Measurements from ENCODE around the gene SLC10A6. TPM values are rescaled to one million over a fixed set of nuclear protein-coding genes. Genes with fewer than 3 reads are reported as not detected.

Gene SLC10A6
- total and polyA plus RNA-seq, 10 of the 15 experiments (the other 5 are each of a cell fraction or from before 2014, with no cell fraction given) = 0.05 TPM; not detected in 9

DNA sequence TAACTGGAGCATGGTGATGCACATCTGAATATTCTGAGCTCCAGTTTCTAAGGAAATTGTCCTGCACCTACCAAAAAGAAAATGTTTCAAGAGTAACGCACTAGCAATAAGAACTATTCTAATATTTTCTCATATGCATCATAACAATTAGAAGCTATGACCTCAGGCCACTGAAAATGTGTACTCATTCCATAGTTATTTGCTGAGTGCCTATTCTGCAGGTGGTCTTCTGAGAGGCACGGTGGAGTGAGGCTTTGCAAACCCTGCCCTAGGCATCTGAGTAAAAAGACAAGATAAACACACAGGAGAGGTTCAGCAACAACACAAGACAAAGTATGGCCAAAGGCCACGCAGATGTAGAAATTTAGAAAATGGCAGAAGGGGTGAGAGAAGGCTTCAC is 23.7 kb downstream of the SLC10A6 start (continued):
- TF ChIP-seq, protein P1, sequence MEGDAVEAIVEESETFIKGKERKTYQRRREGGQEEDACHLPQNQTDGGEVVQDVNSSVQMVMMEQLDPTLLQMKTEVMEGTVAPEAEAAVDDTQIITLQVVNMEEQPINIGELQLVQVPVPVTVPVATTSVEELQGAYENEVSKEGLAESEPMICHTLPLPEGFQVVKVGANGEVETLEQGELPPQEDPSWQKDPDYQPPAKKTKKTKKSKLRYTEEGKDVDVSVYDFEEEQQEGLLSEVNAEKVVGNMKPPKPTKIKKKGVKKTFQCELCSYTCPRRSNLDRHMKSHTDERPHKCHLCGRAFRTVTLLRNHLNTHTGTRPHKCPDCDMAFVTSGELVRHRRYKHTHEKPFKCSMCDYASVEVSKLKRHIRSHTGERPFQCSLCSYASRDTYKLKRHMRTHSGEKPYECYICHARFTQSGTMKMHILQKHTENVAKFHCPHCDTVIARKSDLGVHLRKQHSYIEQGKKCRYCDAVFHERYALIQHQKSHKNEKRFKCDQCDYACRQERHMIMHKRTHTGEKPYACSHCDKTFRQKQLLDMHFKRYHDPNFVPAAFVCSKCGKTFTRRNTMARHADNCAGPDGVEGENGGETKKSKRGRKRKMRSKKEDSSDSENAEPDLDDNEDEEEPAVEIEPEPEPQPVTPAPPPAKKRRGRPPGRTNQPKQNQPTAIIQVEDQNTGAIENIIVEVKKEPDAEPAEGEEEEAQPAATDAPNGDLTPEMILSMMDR (IDR thresholded peaks at IDR 0.05 in 2 of 3, conservative IDR thresholded peaks at IDR 0.05 in 1 of 3; ENCODE audit: control insufficient read depth in 2 of 3, extremely low read depth in 1 of 3, insufficient read depth in 1 of 3, low read depth in 3 of 3, low read length in 3 of 3) = no peak
- no peak for TF ChIP-seq GATAD2B (conservative IDR thresholded peaks at IDR 0.05; ENCODE audit: low read depth)
- no peak for TF ChIP-seq EGR1 (IDR thresholded peaks at IDR 0.05; ENCODE audit: borderline replicate concordance in 1 of 2, low read depth in 2 of 2, low read length in 2 of 2)
- TF ChIP-seq POLR2A (IDR thresholded peaks at IDR 0.05; ENCODE audit: low read depth, low read length) = no peak
- no peak for TF ChIP-seq POU2F2 (IDR thresholded peaks at IDR 0.05; ENCODE audit: borderline replicate concordance, low read depth, low read length)
- no peak for TF ChIP-seq FOXK2 (IDR thresholded peaks at IDR 0.05)
- TF ChIP-seq E2F4 (IDR thresholded peaks at IDR 0.05; ENCODE audit: low read depth, low read length) = no peak

DNA sequence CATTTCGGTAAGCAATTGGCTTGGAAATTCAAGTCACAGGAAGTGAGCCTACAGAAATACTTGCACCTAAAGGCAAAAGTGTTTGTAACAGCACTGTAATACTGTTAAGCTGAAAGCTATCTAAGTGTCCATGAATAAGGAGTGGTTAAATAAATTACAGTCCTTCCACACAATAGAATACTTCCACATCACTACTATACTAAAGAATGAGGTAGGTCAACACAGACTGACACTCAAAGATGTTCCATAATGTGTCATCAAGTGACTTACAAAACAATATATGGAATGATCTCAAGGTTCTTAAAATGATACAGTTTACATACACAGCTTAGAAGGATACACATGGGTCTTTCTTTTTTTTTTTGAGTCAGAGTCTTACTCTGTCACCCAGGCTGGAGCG is 27.0 kb downstream of the SLC10A6 start:
- Histone ChIP-seq H3K4me3 (no peak overlapping the region), H3K9me3 (replicated peaks; ENCODE audit: control insufficient read depth, insufficient read depth, low read length) (no peaks in the 10 kb centered on the region), H4K20me1 (ENCODE audit: control insufficient read depth, insufficient read depth) (no peaks in the 10 kb centered on the region), H3K36me3 (ENCODE audit: control insufficient read depth in 2 of 2, insufficient read depth in 2 of 2, low read length in 1 of 2) (no peaks in the 10 kb centered on the region), H3K27me3 (replicated peaks in 1 of 2; ENCODE audit: control insufficient read depth in 2 of 2, insufficient read depth in 2 of 2, low read length in 1 of 2) (no peaks in the 10 kb centered on the region), H3K9ac (ENCODE audit: control insufficient read depth, insufficient read depth, low read length) (no peak overlapping the region), H2AFZ (ENCODE audit: control insufficient read depth, low read depth, low read length) (no peak overlapping the region), H3K79me2 (ENCODE audit: control insufficient read depth, insufficient read depth, low read length) (no peaks in the 10 kb centered on the region), H3K27ac (ENCODE audit: control insufficient read depth, insufficient read depth) (no peak overlapping the region), H3K4me2 (ENCODE audit: control insufficient read depth, insufficient read depth) (no peak overlapping the region), H3K4me1 (ENCODE audit: control insufficient read depth, insufficient read depth, low read length) (no peaks in the 10 kb centered on the region)
- SMC1A ChIA-PET (ENCODE audit: uncharacterized antibody, unreplicated experiment) = interaction anchor here (1.2 to 1.3 kb wide), 2 partner anchors 11 to 34 kb away, joined by 3 read pairs; no protein-coding TSS in a partner anchor
- BruUV-seq (replicated peaks) = no TSS peak
- in situ Hi-C loops (cut with MboI) = no loop called here
- CTCF ChIA-PET = interaction anchor here (7.8 kb wide), 1 partner anchor 324 kb away, joined by 71 read pairs; no protein-coding TSS in a partner anchor
- 50% methylated on average over 2 of the region's 2 CpGs for WGBS (ENCODE audit: insufficient coverage, insufficient replicate concordance, low lambda C conversion rate, missing lambda C conversion rate)
- RAD21 ChIA-PET (ENCODE audit: unreplicated experiment) = no interaction called here
- no peak for ATAC-seq
- no peak for FAIRE-seq
- DNase-seq (ENCODE audit: low read depth, low spot score) = no peak
- intact Hi-C loops (cut with micrococcal nuclease; ENCODE audit: unreplicated experiment) = no loop called here
- POLR2A ChIA-PET = no interaction called here
- no peak for TF ChIP-seq CBX3 (IDR thresholded peaks at IDR 0.05; ENCODE audit: borderline replicate concordance, low read depth)
- TF ChIP-seq CHD1 (IDR thresholded peaks at IDR 0.05; ENCODE audit: low read depth, low read length) = no peak
- no peak for TF ChIP-seq CREB1 (IDR thresholded peaks at IDR 0.05; ENCODE audit: low read depth)
- TF ChIP-seq JUNB (IDR thresholded peaks at IDR 0.05) = no peak
- TF ChIP-seq RFX5 (IDR thresholded peaks at IDR 0.05; ENCODE audit: low read depth, low read length) = no peak
- no peak for TF ChIP-seq MEF2B (IDR thresholded peaks at IDR 0.05; ENCODE audit: partially characterized antibody, poor library complexity, severe bottlenecking)
- no peak for TF ChIP-seq NR2F1 (conservative IDR thresholded peaks at IDR 0.05)
- no peak for TF ChIP-seq SIX5 (IDR thresholded peaks at IDR 0.05; ENCODE audit: low read depth, low read length, severe bottlenecking)
- TF ChIP-seq PML (IDR thresholded peaks at IDR 0.05; ENCODE audit: low read length) = no peak
- TF ChIP-seq, protein P2, sequence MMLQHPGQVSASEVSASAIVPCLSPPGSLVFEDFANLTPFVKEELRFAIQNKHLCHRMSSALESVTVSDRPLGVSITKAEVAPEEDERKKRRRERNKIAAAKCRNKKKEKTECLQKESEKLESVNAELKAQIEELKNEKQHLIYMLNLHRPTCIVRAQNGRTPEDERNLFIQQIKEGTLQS (IDR thresholded peaks at IDR 0.05; ENCODE audit: borderline replicate concordance, extremely low read depth, low read depth, low read length) = no peak
- TF ChIP-seq ZNF24 (IDR thresholded peaks at IDR 0.05) = no peak
- no peak for TF ChIP-seq FOS (IDR thresholded peaks at IDR 0.05; ENCODE audit: borderline replicate concordance, extremely low read depth, insufficient read length)
- TF ChIP-seq HCFC1 (IDR thresholded peaks at IDR 0.05; ENCODE audit: low read length) = no peak
- TF ChIP-seq EGR1 (IDR thresholded peaks at IDR 0.05; ENCODE audit: borderline replicate concordance in 1 of 2, low read depth in 2 of 2, low read length in 2 of 2) = no peak
- TF ChIP-seq TCF12 (IDR thresholded peaks at IDR 0.05; ENCODE audit: low read depth, low read length) = no peak
- no peak for TF ChIP-seq EP300 (IDR thresholded peaks at IDR 0.05; ENCODE audit: borderline replicate concordance in 1 of 2, control insufficient read depth in 1 of 2, low read depth in 2 of 2, low read length in 2 of 2)
